ENCODE data around the gene ZBTB12. TPM values are rescaled to one million over a fixed set of nuclear protein-coding genes. Genes with fewer than 3 reads are reported as not detected.
A peak's percentile ranks its signal among the peaks of the same experiment; 100 is the strongest.

The ZBTB12 gene
- total and polyA plus RNA-seq, 9 of the 15 experiments (the other 6 are each of a cell fraction or from before 2014, with no cell fraction given): 0.03 to 12.4 (median 5.8) TPM; not detected in 1

- intact Hi-C loops (cut with micrococcal nuclease) (no loop called here), in situ Hi-C loops (cut with MboI) (loop anchor here (5.0 kb wide), 1 partner anchor 198 kb away; the partner anchor contains the start of genes C6orf47 and GPANK1)
- DNase-seq (ENCODE audit: extremely low read depth in 1 of 4, low spot score in 3 of 4) (no peak), FAIRE-seq (no peak), ATAC-seq (no peak)
- Histone ChIP-seq H4K20me1 (replicated peaks; ENCODE audit: control insufficient read depth, insufficient read depth, low read length) (no peaks in the 10 kb centered on the region), H3K9ac (ENCODE audit: insufficient read depth in 1 of 2, low read depth in 2 of 2, low read length in 2 of 2) (peak overlapping the region in 1 of 2 experiments; percentile 40; a peak in 1 of 4 replicates), H3K9me3 (replicated peaks; ENCODE audit: control insufficient read depth, insufficient read depth, low read depth, low read length) (no peaks in the 10 kb centered on the region), H3K4me3 (no peak overlapping the region), H2AFZ (ENCODE audit: low read depth, low read length) (no peak overlapping the region), H3K9me1 (ENCODE audit: control insufficient read depth, insufficient read depth, low read length) (peaks cover 9% of the 10 kb centered on the region), H3K36me3 (ENCODE audit: control insufficient read depth, insufficient read depth, low read length) (peaks cover 48% of the 10 kb centered on the region; the same call in 2 of the 3 replicates), H3K79me2 (ENCODE audit: control insufficient read depth, insufficient read depth, low read length) (peaks cover 16% of the 10 kb centered on the region; the same call in 2 of the 3 replicates), H3K4me2 (ENCODE audit: insufficient read depth, low read length) (no peak overlapping the region), H3K27ac (ENCODE audit: extremely low read depth, low read depth, low read length) (no peak overlapping the region), H3K4me1 (replicated peaks in 1 of 2; ENCODE audit: control insufficient read depth in 2 of 2, insufficient read depth in 2 of 2, low read length in 2 of 2) (peaks cover 11 to 33% of the 10 kb centered on the region in 2 experiments; a peak in 4 of 5 replicates), H3K27me3 (ENCODE audit: control insufficient read depth in 2 of 2, insufficient read depth in 2 of 2, low read length in 2 of 2) (no peaks in the 10 kb centered on the region)
- 91% methylated on average over 11 of the region's 11 CpGs for WGBS (ENCODE audit: insufficient coverage, low coverage, missing lambda C conversion rate)
- CTCF ChIA-PET (ENCODE audit: low intra/inter-chr PET ratio): no interaction called here
- POLR2A ChIA-PET: interaction anchor here (0.9 to 6.2 kb wide), 8 partner anchors 9 to 208 kb away, joined by 3 to 91 read pairs (median 9); partner anchors contain the start of genes CSNK2B, GPANK1, HSPA1B and LSM2
- BruUV-seq (replicated peaks): no TSS peak
- TF ChIP-seq ZNF639 (CRISPR knock-in tag; conservative IDR thresholded peaks at IDR 0.05 in 1 of 2, IDR thresholded peaks at IDR 0.05 in 1 of 2): 0 out of 4 replicates have a peak, but pooled peaks of 1 of the 2 experiments have one; percentile 7
- no peak for TF ChIP-seq NR2C1 (IDR thresholded peaks at IDR 0.05)
- TF ChIP-seq NR2C1 (tag; IDR thresholded peaks at IDR 0.05): 0 out of 2 replicates have a peak, but pooled peaks have one; percentile 27
- TF ChIP-seq, protein P1, sequence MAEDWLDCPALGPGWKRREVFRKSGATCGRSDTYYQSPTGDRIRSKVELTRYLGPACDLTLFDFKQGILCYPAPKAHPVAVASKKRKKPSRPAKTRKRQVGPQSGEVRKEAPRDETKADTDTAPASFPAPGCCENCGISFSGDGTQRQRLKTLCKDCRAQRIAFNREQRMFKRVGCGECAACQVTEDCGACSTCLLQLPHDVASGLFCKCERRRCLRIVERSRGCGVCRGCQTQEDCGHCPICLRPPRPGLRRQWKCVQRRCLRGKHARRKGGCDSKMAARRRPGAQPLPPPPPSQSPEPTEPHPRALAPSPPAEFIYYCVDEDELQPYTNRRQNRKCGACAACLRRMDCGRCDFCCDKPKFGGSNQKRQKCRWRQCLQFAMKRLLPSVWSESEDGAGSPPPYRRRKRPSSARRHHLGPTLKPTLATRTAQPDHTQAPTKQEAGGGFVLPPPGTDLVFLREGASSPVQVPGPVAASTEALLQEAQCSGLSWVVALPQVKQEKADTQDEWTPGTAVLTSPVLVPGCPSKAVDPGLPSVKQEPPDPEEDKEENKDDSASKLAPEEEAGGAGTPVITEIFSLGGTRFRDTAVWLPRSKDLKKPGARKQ (CRISPR knock-in tag; IDR thresholded peaks at IDR 0.05): no peak
- TF ChIP-seq ZNF830 (CRISPR knock-in tag; IDR thresholded peaks at IDR 0.05): no peak
- no peak for TF ChIP-seq PCBP2 (IDR thresholded peaks at IDR 0.05; ENCODE audit: low read depth, low read length, poor library complexity, severe bottlenecking)
- no peak for TF ChIP-seq ZKSCAN3 (CRISPR knock-in tag; IDR thresholded peaks at IDR 0.05)
- no peak for TF ChIP-seq PML (IDR thresholded peaks at IDR 0.05; ENCODE audit: low read length)
- no peak for TF ChIP-seq ZNF140 (CRISPR knock-in tag; IDR thresholded peaks at IDR 0.05)
- 0 out of 2 replicates have a peak, but pooled peaks have one; percentile 14 for TF ChIP-seq TAF15 (IDR thresholded peaks at IDR 0.05; ENCODE audit: low read depth, low read length)
- TF ChIP-seq, protein P2, sequence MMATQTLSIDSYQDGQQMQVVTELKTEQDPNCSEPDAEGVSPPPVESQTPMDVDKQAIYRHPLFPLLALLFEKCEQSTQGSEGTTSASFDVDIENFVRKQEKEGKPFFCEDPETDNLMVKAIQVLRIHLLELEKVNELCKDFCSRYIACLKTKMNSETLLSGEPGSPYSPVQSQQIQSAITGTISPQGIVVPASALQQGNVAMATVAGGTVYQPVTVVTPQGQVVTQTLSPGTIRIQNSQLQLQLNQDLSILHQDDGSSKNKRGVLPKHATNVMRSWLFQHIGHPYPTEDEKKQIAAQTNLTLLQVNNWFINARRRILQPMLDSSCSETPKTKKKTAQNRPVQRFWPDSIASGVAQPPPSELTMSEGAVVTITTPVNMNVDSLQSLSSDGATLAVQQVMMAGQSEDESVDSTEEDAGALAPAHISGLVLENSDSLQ (IDR thresholded peaks at IDR 0.05): no peak
- no peak for TF ChIP-seq ZBED1 (IDR thresholded peaks at IDR 0.05)
- peak; percentile 45; the same call in 1 of the 2 replicates for TF ChIP-seq NR2C2 (CRISPR knock-in tag; IDR thresholded peaks at IDR 0.05)
- TF ChIP-seq NR2C2 (tag; IDR thresholded peaks at IDR 0.05): no peak
- no peak for TF ChIP-seq HCFC1 (IDR thresholded peaks at IDR 0.05; ENCODE audit: low read depth, low read length)
- no peak for TF ChIP-seq STAT5B (CRISPR knock-in tag; IDR thresholded peaks at IDR 0.05)
- no peak for TF ChIP-seq KDM5B (IDR thresholded peaks at IDR 0.05; ENCODE audit: insufficient replicate concordance, low read depth, low read length)
- no peak for TF ChIP-seq HNRNPL (IDR thresholded peaks at IDR 0.05; ENCODE audit: low read depth, low read length)
- no peak for TF ChIP-seq NFRKB (IDR thresholded peaks at IDR 0.05; ENCODE audit: low read depth)
- no peak for TF ChIP-seq ZFPM2 (CRISPR knock-in tag; IDR thresholded peaks at IDR 0.05)
- no peak for TF ChIP-seq ZNF384 (IDR thresholded peaks at IDR 0.05; ENCODE audit: low read depth, low read length)
Measured at GRCh38 chr6:31859923-31860322, 42.0 kb downstream of the ZBTB12 start.
